Upper lobe of left lung (tissue), 6 donors: ENCODE measurements around the gene AKNAD1. TPM values are rescaled to one million over a fixed set of nuclear protein-coding genes. Genes with fewer than 3 reads are reported as not detected.
A peak's percentile ranks its signal among the peaks of the same experiment; 100 is the strongest.

Experiments used
- ATAC-seq, 2 donors: fragments of 200-7000 bp; cut with Tn5 transposase; one replicate each; pipeline ENCODE4 v1.9.1; 2022; ENCODE audit warnings: mild to moderate bottlenecking in 2 of 2, moderate library complexity in 2 of 2; ENCODE audit not compliant: low FRiP score in 2 of 2
- DNase-seq, 2 donors: peaks; one replicate each; pipeline ENCODE4 v3.0.0-alpha.2; 2019 to 2020
- H3K27ac ChIP-seq, 4 donors: fragments of 200-600 bp; sonication (generic); one replicate each; pipeline ENCODE4 v1.5.1; 2016 to 2019
- H3K27me3 ChIP-seq, 4 donors: fragments of 200-600 bp; sonication (generic); one replicate each; pipeline ENCODE4 v1.5.1; 2017 to 2019
- H3K36me3 ChIP-seq, 4 donors: fragments of 200-600 bp; sonication (generic); one replicate each; pipeline ENCODE4 v1.5.1; 2016 to 2019
- H3K4me1 ChIP-seq, 4 donors: fragments of 200-600 bp; sonication (generic); one replicate each; pipeline ENCODE4 v1.5.1; 2018 to 2019
- H3K4me3 ChIP-seq, 4 donors: fragments of 200-600 bp; sonication (generic); one replicate each; pipeline ENCODE4 v1.5.1; 2017 to 2019; ENCODE audit warnings: mild to moderate bottlenecking in 2 of 4, moderate library complexity in 1 of 4
- H3K9me3 ChIP-seq, 4 donors: fragments of 200-600 bp; sonication (generic); one replicate each; pipeline ENCODE4 v1.5.1; 2018 to 2019
- EP300 ChIP-seq, 4 donors: sonication (generic); formaldehyde crosslinking; IDR thresholded peaks; one replicate each; pipeline ENCODE4 v1.5.1; 2017; ENCODE audit warnings: antibody characterized with exemption in 4 of 4, control low read depth in 2 of 4
- POLR2A ChIP-seq, 4 donors: fragments of 450-650 bp; IDR thresholded peaks; one replicate each; pipeline ENCODE4 v1.5.1; 2016 to 2017; ENCODE audit warnings: antibody characterized with exemption in 4 of 4, mild to moderate bottlenecking in 2 of 4
- POLR2AphosphoS5 ChIP-seq, 2 donors: sonication (generic); formaldehyde crosslinking; IDR thresholded peaks; one replicate each; pipeline ENCODE4 v1.5.1; 2017; ENCODE audit warnings: antibody characterized with exemption in 2 of 2
- WGBS, 2 donors: methylation state at CpG; one replicate each; pipeline ENCODE4 v1.1.5; 2017 to 2018; 5-methylcytosine and 5-hydroxymethylcytosine counted together
- total RNA-seq, 6 donors: library from RNA; depleted of rRNA in 4 of 6; stranded (reverse); fragments of >200 nt in 4 of 6; gene quantifications; one replicate each; pipeline versions ENCODE4 v1.1.0 to v1.2.1, GENCODE V29; 2016 to 2021
- TF ChIP-seq, protein P1 (sequence below), 6 experiments: fragments of 450-650 bp in 4 of 6; fragments of 200-600 bp in 2 of 6; sonication (generic) in 2 of 6; IDR thresholded peaks; one replicate each; pipeline ENCODE4 v1.5.1; 2016 to 2019; ENCODE audit warnings: antibody characterized with exemption in 6 of 6
- donor health status: DM: no; HTN: no; CAD: no; lungs with moderate emphysema.
- donor health status: DM: no; HTN: yes; CAD: no; lungs with severe emphysema.

Gene AKNAD1
- total RNA-seq, 6 donors from 2014 or later: 0.46 to 0.84 TPM; not detected in 4

DNA sequence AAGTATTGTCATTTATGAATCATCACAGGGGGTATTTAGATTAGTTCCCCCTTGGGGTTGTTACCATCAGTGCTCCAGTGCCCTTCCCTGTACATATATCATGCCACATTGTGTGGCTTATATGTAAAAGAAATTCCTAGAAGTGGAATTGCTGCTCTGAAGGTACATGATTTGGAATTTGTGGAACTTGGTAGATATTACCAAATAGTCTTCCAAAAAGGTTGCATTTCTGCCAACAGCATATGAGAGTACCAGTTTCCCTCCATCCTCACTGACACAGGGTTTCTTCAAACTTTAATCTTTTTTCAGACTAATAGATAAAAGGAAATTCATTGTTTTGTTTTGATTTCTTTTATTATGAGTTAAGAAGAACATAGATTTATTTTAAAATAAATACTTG is 41.3 kb downstream of the AKNAD1 start:
- H3K36me3 ChIP-seq: peaks cover 0 to 6% (median 5%) of the 10 kb centered on the region in 4 donors
- no peak for ATAC-seq
- peak overlapping the region in 3 of 4 donors; percentile 3 to 65 (median 59) for H3K27ac ChIP-seq
- H3K4me3 ChIP-seq: no peak overlapping the region
- H3K27me3 ChIP-seq: no peaks in the 10 kb centered on the region
- H3K9me3 ChIP-seq: no peaks in the 10 kb centered on the region
- DNase-seq: no peak
- TF ChIP-seq EP300 (IDR thresholded peaks at IDR 0.05) (no peak), POLR2A (IDR thresholded peaks at IDR 0.05) (no peak), POLR2AphosphoS5 (IDR thresholded peaks at IDR 0.05) (no peak)
- TF ChIP-seq, protein P1, sequence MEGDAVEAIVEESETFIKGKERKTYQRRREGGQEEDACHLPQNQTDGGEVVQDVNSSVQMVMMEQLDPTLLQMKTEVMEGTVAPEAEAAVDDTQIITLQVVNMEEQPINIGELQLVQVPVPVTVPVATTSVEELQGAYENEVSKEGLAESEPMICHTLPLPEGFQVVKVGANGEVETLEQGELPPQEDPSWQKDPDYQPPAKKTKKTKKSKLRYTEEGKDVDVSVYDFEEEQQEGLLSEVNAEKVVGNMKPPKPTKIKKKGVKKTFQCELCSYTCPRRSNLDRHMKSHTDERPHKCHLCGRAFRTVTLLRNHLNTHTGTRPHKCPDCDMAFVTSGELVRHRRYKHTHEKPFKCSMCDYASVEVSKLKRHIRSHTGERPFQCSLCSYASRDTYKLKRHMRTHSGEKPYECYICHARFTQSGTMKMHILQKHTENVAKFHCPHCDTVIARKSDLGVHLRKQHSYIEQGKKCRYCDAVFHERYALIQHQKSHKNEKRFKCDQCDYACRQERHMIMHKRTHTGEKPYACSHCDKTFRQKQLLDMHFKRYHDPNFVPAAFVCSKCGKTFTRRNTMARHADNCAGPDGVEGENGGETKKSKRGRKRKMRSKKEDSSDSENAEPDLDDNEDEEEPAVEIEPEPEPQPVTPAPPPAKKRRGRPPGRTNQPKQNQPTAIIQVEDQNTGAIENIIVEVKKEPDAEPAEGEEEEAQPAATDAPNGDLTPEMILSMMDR (IDR thresholded peaks at IDR 0.05): no peak
- peaks cover 0 to 14% (median 10%) of the 10 kb centered on the region in 4 donors for H3K4me1 ChIP-seq

DNA sequence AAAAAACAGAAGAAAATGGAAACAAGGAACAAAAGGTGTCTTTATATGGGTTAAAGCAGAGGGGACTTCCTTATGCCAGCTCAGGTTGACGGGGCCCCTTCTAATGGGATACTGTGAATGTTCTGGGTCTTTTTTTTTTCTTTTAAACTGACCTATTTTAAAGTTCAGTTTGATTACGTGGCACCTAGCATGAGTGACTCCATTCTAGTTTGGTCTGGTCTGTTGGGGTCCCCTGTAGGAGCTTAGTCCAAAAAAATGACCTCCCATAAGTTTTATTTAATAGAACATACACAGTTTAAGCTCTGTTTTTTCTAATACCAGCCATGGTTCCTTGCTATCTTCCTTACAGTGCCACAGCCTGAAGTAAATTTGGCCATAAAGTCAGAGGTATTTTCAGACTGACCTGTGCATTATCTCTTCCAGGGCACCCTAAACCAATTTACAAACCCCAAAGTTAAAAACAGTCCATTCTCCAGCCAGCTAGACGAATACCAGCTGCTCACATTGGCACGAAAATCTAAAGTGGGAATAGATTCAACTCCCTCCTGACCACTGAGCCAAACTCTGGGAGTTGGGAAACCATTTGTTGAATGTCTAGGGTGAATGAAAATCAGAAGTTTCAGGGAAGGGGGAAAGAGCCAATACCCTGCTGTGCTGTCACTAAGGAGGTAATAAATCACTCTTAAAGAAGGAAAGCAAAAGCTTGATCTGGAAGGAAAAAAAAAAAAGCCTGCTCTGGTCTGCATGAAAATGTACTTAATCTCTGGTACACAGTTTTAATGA is 42.4 kb downstream of the AKNAD1 start:
- Histone ChIP-seq H3K27ac (peak overlapping the region in 1 of 4 donors; percentile 40), H3K4me3 (no peak overlapping the region), H3K9me3 (no peaks in the 10 kb centered on the region), H3K4me1 (peaks cover 0 to 14% (median 10%) of the 10 kb centered on the region in 4 donors), H3K36me3 (peaks cover 0 to 14% (median 5%) of the 10 kb centered on the region in 4 donors), H3K27me3 (no peaks in the 10 kb centered on the region)
- 79 to 83% methylated on average over 4 of the region's 4 CpGs for WGBS, 2 donors
- TF ChIP-seq, protein P1 (IDR thresholded peaks at IDR 0.05): no peak
- TF ChIP-seq POLR2AphosphoS5 (IDR thresholded peaks at IDR 0.05) (peak in 1 of 2 donors; percentile 8), EP300 (IDR thresholded peaks at IDR 0.05) (no peak)
- no peak for ATAC-seq
- DNase-seq: no peak

DNA sequence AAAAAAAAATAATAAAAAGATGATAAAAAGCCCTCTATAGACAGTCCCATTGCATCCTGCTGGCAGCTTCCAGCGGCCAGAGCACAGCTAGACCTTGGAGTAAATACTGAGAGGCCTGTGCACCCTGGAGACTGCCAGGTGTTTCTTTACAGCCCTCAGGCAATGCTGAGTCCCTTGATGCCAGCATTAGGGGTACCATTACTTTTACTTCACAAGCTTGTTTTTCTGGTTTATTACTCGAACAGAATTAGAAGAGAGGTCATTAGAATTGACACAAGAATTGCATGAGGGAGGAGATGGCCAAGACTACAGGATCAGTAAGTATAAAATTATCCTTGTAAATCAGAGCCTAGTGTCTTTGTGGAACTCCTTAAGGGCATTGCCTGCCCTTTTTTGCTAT is 43.6 kb downstream of the AKNAD1 start:
- WGBS, 2 donors: 90% methylated on average over 2 of the region's 2 CpGs
- TF ChIP-seq EP300 (IDR thresholded peaks at IDR 0.05) (no peak), POLR2A (IDR thresholded peaks at IDR 0.05) (no peak), POLR2AphosphoS5 (IDR thresholded peaks at IDR 0.05) (no peak)
- TF ChIP-seq, protein P1 (IDR thresholded peaks at IDR 0.05): no peak
- H3K36me3 ChIP-seq: peaks cover 3 to 26% (median 9%) of the 10 kb centered on the region in 4 donors
- H3K4me1 ChIP-seq: peaks cover 0 to 14% (median 10%) of the 10 kb centered on the region in 4 donors
- H3K4me3 ChIP-seq: no peak overlapping the region
- H3K9me3 ChIP-seq: no peaks in the 10 kb centered on the region
- H3K27ac ChIP-seq: no peak overlapping the region
- ATAC-seq (no peak), DNase-seq (no peak)
- H3K27me3 ChIP-seq: no peaks in the 10 kb centered on the region

DNA sequence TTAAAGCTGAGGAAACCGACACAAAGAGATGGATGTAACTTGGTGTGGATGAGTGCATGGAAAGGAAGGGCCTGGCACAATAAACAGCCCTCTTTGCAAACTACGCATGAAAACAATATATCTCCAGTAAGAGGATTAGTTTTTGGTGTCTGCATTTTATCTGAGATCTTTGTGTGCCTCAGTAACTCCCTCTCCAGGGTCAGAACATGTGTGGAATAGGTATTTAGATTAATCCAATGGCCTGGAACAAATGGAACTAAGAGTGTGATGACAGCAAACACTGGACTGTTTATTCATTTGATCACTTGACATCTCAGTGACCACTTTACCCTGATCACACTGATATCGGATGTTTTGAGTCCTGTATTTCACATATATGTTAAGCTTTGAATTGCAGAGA is 45.3 kb downstream of the AKNAD1 start:
- no peaks in the 10 kb centered on the region for H3K9me3 ChIP-seq
- H3K27ac ChIP-seq: no peak overlapping the region
- ATAC-seq (no peak), DNase-seq (no peak)
- H3K36me3 ChIP-seq: peaks cover 11 to 42% (median 18%) of the 10 kb centered on the region in 4 donors
- no peaks in the 10 kb centered on the region for H3K27me3 ChIP-seq
- TF ChIP-seq EP300 (IDR thresholded peaks at IDR 0.05) (no peak), POLR2A (IDR thresholded peaks at IDR 0.05) (no peak), POLR2AphosphoS5 (IDR thresholded peaks at IDR 0.05) (no peak)
- TF ChIP-seq, protein P1 (IDR thresholded peaks at IDR 0.05): no peak
- 88 to 94% methylated on average over 3 of the region's 3 CpGs for WGBS, 2 donors
- H3K4me3 ChIP-seq: no peak overlapping the region
- peaks cover 0 to 9% (median 6%) of the 10 kb centered on the region in 4 donors for H3K4me1 ChIP-seq
